Lung (tissue), 12 donors: ENCODE data around the gene ASIC1. TPM values are rescaled to one million over a fixed set of nuclear protein-coding genes. Genes with fewer than 3 reads are reported as not detected.
"Not testable (repeated sequence)": the region's sequence is repeated elsewhere in the genome, so short reads cannot be mapped to it uniquely, and the experiment has no call there.

Source experiments
- ATAC-seq: fragments of 200-7000 bp; cut with Tn5 transposase; one replicate; pipeline ENCODE4 v1.9.1; 2020; ENCODE audit warnings: moderate number of reproducible peaks; ENCODE audit not compliant: insufficient read depth, low FRiP score
- DNase-seq, 3 donors: peaks; one replicate each; pipeline ENCODE4 v3.0.0-alpha.2; 2013 to 2017
- H3K27ac ChIP-seq, 2 donors: one replicate each; pipeline ENCODE4 v1.5.1; 2013; ENCODE audit warnings: mild to moderate bottlenecking in 2 of 2, moderate library complexity in 2 of 2, control low read depth in 1 of 2, inconsistent platforms in 1 of 2, low read depth in 1 of 2, low read length in 1 of 2
- H3K27me3 ChIP-seq, 3 donors: one replicate each; pipeline ENCODE4 v1.5.1; 2013; ENCODE audit warnings: low read length in 2 of 3; ENCODE audit not compliant: control insufficient read depth in 3 of 3, insufficient read depth in 3 of 3
- H3K36me3 ChIP-seq, 4 donors: one replicate each; pipeline ENCODE4 v1.5.1; 2013; ENCODE audit warnings: low read length in 4 of 4, mild to moderate bottlenecking in 1 of 4, moderate library complexity in 1 of 4; ENCODE audit not compliant: control insufficient read depth in 4 of 4, insufficient read depth in 4 of 4
- H3K4me1 ChIP-seq, 5 donors: one replicate each; pipeline ENCODE4 v1.5.1; 2013; ENCODE audit warnings: low read length in 5 of 5, mild to moderate bottlenecking in 2 of 5, moderate library complexity in 1 of 5; ENCODE audit not compliant: control insufficient read depth in 5 of 5, insufficient read depth in 5 of 5
- H3K4me3 ChIP-seq: one replicate; pipeline ENCODE4 v1.5.1; 2013; ENCODE audit warnings: mild to moderate bottlenecking, control low read depth, moderate library complexity
- H3K9ac ChIP-seq, 2 donors: one replicate each; pipeline ENCODE4 v1.5.1; 2013; ENCODE audit warnings: low read length in 2 of 2, control low read depth in 1 of 2; ENCODE audit not compliant: insufficient read depth in 1 of 2
- H3K9me3 ChIP-seq, 4 donors: one replicate each; pipeline ENCODE4 v1.5.1; 2013; ENCODE audit warnings: low read length in 3 of 4, mild to moderate bottlenecking in 1 of 4, moderate library complexity in 1 of 4; ENCODE audit not compliant: control insufficient read depth in 4 of 4, insufficient read depth in 3 of 4
- WGBS, 2 donors: extraction: QIAGEN DNeasy Blood & Tissue Kit; methylation state at CpG; one replicate each; pipeline ENCODE4 v1.1.7; 2013; 5-methylcytosine and 5-hydroxymethylcytosine counted together
- polyA plus RNA-seq, 2 donors: library from polyadenylated mRNA; stranded (reverse); fragments of 200-250 nt; gene quantifications; one replicate each; pipeline ENCODE4 v1.2.1, GENCODE V29; 2013
- total RNA-seq, 2 donors: library from RNA; depleted of rRNA in 1 of 2; stranded (reverse); fragments of >200 nt in 1 of 2; gene quantifications; one replicate each; pipeline ENCODE4 v1.2.1, GENCODE V29; 2014 to 2021
- TF ChIP-seq, protein P1 (sequence below): IDR thresholded peaks from 2 replicates; pipeline ENCODE4 v1.5.1; 2012; ENCODE audit warnings: mild to moderate bottlenecking; ENCODE audit errors: control extremely low read depth, extremely low read depth
- donor health status: control.
- donor health status: control.
- donor health status: Bipolar disorder and iron deficiency.
- donor health status: healthy.
- donor health status: DM: yes; HTN: yes; CAD: no.

The ASIC1 gene
- total and polyA plus RNA-seq, 4 donors: 0.41 to 2.0 (median 1.3) TPM

DNA sequence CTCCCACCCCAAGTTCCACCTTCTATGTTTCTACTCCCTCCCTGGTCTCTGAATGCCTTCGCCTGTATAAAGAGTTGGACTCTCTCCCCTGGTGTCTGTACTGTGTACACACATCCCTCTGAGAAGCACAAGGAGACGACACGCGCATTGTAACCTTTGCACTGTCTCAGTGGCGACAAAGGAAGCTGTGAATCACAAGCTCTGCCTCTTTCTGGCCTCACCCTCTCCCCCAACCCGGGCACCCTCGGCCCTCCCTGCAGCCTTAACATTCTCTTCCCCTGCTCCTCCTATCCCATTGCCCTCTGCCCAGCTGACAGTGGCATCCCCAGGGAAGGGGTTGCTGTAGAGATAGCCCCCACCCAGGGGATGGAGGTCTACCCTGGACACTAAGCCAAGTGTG is 25.2 kb downstream of the ASIC1 start:
- Histone ChIP-seq H3K4me1 (peaks cover 0 to 6% (median 0%) of the 10 kb centered on the region in 5 donors), H3K27me3 (no peaks in the 10 kb centered on the region), H3K4me3 (no peak overlapping the region), H3K27ac (no peak overlapping the region), H3K9ac (no peak overlapping the region), H3K9me3 (no peaks in the 10 kb centered on the region), H3K36me3 (peaks cover 0 to 8% (median 2%) of the 10 kb centered on the region in 4 donors)
- DNase-seq (no peak), ATAC-seq (no peak)
- WGBS, 2 donors: 88 to 94% methylated on average over 7 of the region's 7 CpGs
- TF ChIP-seq, protein P1, sequence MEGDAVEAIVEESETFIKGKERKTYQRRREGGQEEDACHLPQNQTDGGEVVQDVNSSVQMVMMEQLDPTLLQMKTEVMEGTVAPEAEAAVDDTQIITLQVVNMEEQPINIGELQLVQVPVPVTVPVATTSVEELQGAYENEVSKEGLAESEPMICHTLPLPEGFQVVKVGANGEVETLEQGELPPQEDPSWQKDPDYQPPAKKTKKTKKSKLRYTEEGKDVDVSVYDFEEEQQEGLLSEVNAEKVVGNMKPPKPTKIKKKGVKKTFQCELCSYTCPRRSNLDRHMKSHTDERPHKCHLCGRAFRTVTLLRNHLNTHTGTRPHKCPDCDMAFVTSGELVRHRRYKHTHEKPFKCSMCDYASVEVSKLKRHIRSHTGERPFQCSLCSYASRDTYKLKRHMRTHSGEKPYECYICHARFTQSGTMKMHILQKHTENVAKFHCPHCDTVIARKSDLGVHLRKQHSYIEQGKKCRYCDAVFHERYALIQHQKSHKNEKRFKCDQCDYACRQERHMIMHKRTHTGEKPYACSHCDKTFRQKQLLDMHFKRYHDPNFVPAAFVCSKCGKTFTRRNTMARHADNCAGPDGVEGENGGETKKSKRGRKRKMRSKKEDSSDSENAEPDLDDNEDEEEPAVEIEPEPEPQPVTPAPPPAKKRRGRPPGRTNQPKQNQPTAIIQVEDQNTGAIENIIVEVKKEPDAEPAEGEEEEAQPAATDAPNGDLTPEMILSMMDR: no peak

DNA sequence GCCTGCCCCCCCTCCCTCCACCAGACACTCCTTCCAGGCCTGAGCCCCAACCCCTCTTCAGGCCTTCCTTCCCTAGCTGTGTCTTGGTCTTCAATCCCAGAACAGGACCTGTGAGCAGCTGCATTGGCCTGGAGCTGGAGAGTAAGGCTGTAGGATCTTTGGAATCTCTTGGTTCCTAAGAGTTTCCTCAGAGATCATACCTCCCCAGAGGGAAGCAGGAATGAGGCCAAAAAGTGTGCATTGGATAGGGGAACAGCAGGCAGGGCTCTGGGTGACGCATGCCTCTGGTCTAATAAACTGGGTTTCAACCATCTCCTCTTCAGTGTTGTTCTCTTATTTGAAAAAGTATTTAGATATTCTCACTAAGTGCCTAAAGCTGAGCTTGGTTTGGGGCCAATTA is 25.9 kb downstream of the ASIC1 start:
- TF ChIP-seq, protein P1: no peak
- H3K27ac ChIP-seq: no peak overlapping the region
- no peak overlapping the region for H3K4me3 ChIP-seq
- DNase-seq: no peak
- H3K9me3 ChIP-seq: no peaks in the 10 kb centered on the region
- no peak overlapping the region for H3K9ac ChIP-seq
- peaks cover 0 to 6% (median 0%) of the 10 kb centered on the region in 5 donors for H3K4me1 ChIP-seq
- peaks cover 0 to 8% (median 2%) of the 10 kb centered on the region in 4 donors for H3K36me3 ChIP-seq
- no peaks in the 10 kb centered on the region for H3K27me3 ChIP-seq
- WGBS, 2 donors: 91 to 100% methylated on average over 1 of the region's 1 CpG
- no peak for ATAC-seq

DNA sequence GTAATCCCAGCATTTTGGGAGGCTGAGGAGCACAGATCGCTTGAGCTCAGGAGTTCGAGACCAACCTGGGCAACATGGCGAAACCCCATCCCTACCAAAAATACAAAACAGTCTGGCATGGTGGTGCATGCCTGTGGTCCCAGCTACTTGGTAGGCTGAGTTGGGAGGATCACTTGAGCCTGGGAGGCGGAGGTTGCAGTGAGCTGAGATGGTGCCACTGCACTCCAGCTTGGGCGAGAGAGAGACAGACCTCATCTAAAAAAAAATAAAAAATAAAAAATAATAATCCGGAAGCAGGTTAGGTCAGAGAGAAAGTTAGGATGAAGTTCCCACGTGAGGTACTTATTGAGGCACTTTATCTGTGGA is 27.0 kb downstream of the ASIC1 start:
- H3K9ac ChIP-seq: peak overlapping the region in 1 of 2 donors; percentile 90
- 39 to 41% methylated on average over 7 of the region's 7 CpGs for WGBS, 2 donors
- H3K27ac ChIP-seq: peak overlapping the region; percentile 88 to 99
- H3K4me3 ChIP-seq: peak overlapping the region; percentile 58
- DNase-seq, ATAC-seq, H3K9me3 ChIP-seq, H3K27me3 ChIP-seq, H3K4me1 ChIP-seq: not testable (repeated sequence)
- H3K36me3 ChIP-seq: peaks cover 6 to 15% (median 12%) of the 10 kb centered on the region in 4 donors

DNA sequence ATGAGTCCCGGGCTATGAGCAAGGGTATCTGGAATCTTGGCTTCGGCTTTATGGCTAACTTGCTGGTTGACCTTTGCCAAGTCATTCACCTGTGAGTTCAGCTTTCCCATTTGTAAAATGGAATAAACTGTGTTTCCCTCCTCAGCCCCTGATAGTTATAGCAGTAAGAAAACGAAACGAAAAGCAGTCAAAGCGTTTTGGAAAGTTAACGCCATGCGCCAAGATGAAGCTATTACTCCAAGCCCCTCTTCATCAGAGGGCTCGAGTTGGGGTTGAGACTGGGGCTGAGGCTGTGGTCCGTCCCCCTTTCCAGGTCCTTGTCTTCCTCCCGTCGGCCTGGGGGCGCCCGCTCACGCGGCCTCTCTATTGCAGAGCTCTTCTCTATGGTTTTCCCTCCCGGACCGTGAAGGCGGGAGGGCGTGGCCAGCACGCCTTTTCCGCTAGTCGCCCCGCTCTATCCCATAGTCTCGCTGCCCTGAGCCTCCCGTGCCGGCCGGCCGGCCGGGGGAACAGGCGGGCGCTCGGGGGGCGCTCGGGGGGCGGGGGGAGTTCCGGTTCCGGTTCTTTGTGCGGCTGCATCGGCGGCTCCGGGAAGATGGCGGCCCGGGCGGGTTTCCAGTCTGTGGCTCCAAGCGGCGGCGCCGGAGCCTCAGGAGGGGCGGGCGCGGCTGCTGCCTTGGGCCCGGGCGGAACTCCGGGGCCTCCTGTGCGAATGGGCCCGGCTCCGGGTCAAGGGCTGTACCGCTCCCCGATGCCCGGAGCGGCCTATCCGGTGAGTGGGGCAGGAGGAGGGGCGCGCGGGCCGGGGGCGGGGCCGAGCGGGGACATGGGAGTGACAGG is 27.6 kb downstream of the ASIC1 start, which contains the start of gene SMARCD1:
TSS of gene SMARCD1 (plus strand) at position 568 of the 840 bp plus-strand sequence. CDS start at position 596, 28 bp downstream.
- Histone ChIP-seq H3K4me1 (peaks cover 0 to 7% (median 0%) of the 10 kb centered on the region in 5 donors), H3K4me3 (peak within 1 kb of the TSS; percentile 58), H3K9ac (peak within 1 kb of the TSS in 1 of 2 donors; percentile 90), H3K36me3 (peaks cover 10 to 21% (median 17%) of the 10 kb centered on the region in 4 donors), H3K27me3 (no peaks in the 10 kb centered on the region), H3K27ac (peak within 1 kb of the TSS; percentile 88 to 99), H3K9me3 (no peaks in the 10 kb centered on the region)
- 1% methylated on average over 62 to 69 of the region's 69 CpGs for WGBS, 2 donors
- peak; percentile 94 to 97 (median 95) for DNase-seq
- TF ChIP-seq, protein P1: peak; percentile 36
- ATAC-seq: peak; percentile 93
